Hippocampal formation (tissue), 2 donors: ENCODE data around the gene SWT1.
"Not testable (repeated sequence)": the region's sequence is repeated elsewhere in the genome, so short reads cannot be mapped to it uniquely, and the experiment has no call there.

Experiments
- DNase-seq, 2 donors: peaks; one replicate each; lab custom pipeline; 2025; lab: John Stamatoyannopoulos, UW

The SWT1 gene

DNA sequence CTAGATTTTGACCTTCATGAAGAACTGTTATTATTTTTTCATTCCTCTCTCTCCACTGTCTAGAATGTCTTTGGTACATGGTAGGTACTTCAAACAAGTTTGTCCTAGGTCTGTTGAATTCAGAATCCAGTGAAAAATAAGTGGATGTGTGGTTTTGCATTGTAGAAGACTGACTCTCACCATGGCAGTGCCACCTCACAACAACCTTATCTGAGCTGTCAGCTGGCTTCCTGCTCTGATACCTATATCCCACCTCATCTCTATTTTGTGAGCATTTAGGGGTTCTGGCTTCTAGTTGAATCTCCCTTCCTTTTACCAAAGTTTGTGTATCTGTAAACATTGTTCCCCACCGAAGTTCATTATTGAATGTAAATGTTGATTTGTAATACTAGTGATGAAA lies 9.1 kb downstream of the SWT1 start:
- DNase-seq: no peak

DNA sequence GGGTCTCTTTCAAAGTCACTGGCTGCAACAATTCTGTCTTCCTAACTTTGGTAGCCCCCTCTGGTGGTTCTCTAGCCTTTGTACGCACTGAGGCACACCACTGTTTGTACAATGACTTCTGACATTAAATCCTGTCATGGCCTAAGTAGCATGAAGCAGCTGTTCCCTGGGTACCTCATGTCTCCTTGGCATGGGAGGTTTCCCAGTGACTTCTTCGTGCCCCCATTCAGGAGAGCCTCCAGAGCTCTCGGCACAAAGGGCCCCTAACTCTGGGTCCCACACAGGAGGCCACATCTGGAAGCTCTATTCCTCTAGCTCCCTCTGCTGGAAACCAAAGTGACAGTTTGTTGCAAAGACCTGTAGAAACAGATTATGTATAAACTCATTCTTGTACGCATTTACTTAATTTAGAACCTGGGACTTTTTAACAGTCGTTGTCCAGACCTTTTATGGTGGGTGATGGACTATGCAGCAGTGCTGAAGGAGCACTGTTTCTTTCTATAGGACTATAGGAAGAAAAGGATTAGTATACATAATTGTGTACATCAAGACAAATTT lies 13.4 kb downstream of the SWT1 start:
- DNase-seq: peak; percentile 12 to 49

GRCh38 chr1:185193756-185194155 lies 36.8 kb downstream of the SWT1 start:
- no peak for DNase-seq

- DNase-seq: not testable (repeated sequence)
Measured at GRCh38 chr1:185198712-185199111, 41.7 kb downstream of the SWT1 start.

DNA sequence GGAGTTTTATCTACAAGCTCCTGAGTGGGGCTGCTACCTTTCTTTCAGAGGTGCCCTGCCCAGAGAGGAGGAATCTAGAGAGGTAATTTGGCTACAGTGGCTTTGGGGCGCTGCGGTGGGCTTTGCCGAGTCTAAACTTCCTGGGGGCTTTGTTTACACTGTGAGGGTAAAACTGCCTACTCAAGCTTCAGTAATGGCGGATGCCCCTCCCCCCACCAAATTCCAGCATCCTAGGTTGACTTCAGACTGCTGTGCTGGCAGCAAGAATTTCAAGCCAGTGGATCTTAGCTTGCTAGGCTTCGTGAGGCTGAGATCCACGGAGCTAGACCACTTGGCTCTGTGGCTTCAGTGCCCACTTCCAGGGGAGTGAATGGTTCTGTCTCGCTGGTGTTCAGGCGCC lies 43.9 kb downstream of the SWT1 start:
- DNase-seq: no peak

- no peak for DNase-seq
Measured at GRCh38 chr1:185207170-185207569, 50.2 kb downstream of the SWT1 start.

DNA sequence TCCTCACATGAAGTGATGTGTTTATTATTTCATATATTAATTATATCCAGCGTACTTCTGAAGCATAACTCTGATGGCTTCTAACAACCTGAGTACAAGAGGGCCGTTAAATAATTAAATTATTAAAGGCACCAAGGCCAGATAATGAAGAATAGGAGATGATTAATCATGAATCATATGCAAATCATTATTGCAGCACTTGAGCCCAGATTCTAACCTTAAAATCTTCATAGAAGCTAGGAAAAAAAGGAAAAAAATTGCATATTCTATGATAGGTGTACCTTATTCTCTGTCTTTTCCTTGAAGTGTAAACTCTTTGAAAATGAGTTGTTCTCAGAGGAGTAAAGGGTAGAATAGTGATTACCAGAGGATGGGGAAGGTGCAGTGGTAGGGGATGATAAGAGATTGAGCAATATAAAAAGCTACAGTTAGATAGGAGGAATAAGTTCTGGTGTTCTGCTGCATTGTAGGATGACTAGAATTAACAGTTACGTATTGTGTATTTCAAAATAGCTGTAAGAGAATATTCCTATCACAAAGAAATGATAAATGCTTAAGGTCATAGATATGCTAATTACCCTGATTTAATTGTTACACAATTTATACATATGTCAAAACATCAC lies 51.1 kb downstream of the SWT1 start:
- DNase-seq: no peak

- no peak for DNase-seq
Measured at GRCh38 chr1:185208626-185209180, 51.7 kb downstream of the SWT1 start.

DNA sequence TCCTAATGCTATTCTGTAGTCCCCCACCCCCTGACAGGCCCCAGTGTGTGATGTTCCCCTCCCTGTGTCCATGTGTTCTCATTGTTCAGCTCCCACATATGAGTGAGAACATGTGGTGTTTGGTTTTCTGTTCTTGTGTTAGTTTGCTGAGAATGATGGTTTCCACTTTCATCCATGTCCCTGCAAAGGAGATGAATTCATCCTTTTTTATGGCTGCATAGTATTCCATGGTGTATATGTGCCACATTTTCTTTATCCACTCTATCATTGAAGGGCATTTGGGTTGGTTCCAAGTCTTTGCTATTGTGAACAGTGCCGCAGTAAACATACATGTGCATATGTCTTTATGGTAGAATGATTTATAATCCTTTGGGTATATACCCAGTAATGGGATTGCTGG lies 52.4 kb downstream of the SWT1 start:
- not testable (repeated sequence) for DNase-seq

DNA sequence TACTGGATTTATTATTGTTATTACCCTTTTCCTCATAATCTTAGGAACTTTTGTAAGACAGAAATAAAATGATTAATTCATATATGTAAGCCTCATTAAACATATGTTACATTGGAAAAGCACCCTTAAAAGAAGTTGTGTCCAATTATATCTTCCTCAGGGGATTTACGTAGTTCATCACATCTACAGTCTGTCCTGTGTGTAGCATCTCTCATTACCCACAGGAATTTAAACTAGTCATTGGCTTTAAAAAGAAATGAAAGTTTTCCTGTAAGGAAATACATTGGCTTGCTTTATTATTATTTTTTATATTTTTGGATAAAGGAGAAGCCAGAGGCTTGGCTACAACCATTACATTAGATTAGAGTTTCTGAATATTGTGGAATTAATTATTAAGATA lies 56.1 kb downstream of the SWT1 start:
- DNase-seq: no peak

DNA sequence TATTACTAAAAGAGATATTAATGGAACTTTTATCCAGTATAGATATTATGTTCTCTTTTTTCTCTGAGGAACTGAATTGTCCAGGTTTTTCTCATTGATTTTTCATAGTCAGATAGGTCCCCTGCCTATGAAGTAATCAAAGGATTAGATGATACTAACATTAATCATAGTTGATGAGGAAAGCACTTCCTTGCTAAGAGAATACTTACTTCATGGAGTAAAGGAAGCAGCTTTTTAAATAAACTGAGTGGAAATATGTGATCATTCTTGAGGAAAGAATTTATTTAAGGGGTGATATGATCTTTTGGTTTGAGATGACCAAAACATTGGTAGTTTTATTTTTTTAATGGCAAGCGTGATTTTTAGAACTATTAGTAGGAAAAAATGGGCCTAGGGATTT lies 58.9 kb downstream of the SWT1 start:
- no peak for DNase-seq

- no peak for DNase-seq
Measured at GRCh38 chr1:185224132-185224531, 67.2 kb downstream of the SWT1 start.

DNA sequence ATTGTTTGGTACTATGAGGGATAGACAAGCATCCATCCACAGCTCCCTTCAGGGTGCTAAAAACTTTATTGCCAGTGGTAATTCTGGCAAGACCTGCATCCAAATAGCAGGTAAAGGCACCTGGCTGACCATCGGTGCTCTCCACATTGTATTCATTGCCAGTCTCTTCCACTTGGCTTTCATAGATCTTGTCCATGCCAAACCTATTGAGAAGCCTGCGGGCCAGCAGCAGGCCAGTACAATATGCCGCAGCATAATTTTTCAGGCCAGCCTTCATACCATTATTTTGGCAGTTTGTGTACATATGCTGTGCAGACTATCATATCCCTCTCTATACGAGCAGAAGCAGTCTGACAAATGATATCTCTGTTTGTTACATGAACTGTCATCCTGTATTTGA lies 70.2 kb downstream of the SWT1 start:
- DNase-seq: no peak

DNA sequence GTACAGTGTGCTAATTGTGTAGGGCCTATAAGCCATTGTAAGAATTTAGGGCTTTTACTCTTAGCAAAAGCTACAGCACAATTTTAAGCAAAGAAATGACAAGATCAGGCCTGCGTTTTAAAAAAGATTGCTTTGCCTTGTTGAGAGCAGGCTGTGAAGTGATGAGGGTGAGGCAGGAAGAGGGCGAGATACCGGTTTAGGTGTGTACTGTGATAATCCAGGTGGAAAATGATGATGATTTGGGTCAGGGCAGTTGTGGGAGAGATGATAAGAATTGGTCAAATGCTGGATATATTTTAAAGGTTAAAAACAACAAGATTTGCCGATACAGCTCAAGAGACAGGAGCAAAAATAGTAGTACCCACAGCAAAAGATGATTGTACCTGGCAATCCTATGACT lies 72.0 kb downstream of the SWT1 start:
- DNase-seq: no peak

- no peak for DNase-seq
Measured at GRCh38 chr1:185229981-185230380, 73.0 kb downstream of the SWT1 start.

DNA sequence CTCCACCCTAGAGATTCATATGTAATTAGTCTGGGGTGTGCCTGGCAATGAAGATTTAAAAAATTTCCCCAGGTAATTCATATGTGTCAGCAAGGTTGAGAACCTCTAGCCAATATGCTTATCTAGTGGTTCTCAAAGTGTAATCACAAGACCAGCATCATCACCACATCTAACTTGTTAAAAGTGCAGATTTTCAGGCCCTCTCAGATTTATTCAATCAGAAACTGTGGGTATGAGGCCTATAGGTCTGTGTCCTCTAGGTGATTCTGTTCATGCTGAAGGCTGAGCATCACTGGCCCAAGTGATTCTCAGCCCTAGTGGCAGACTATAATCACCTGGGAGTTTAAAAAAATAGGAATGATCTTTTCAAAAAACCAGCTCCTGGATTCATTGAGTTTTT lies 75.9 kb downstream of the SWT1 start:
- no peak for DNase-seq

DNA sequence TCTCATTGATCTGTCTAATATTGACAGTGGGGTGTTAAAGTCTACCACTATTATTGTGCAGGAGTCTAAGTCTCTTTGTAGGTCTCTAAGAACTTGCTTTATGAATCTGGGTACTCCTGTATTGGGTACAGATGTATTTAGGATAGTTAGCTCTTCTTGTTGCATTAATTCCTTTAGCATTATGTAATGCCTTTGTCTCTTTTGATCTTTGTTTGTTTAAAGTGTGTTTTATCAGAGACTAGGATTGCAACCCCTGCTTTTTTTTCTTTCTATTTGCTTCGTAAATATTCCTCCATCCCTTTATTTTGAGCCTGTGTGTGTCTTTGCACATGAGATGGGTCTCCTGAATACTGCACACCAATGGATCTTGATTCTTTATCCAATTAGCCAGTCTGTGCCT lies 77.2 kb downstream of the SWT1 start:
- not testable (repeated sequence) for DNase-seq

DNA sequence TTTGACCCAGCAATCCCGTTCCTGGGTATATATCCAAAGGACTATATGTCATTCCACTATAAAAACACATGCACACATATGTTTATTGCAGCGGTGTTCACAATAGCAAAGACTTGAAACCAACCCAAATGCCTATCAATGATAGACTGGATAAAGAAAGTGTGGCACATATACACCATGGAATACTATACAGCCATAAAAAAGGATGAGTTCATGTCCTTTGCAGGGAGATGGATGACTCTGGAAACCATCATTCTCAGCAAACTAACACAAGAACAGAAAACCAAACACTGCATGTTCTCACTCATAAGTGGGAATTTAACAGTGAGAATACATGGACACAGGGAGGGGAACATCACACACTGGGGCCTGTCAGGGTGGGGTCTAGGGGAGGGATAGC lies 80.2 kb downstream of the SWT1 start:
- DNase-seq: not testable (repeated sequence)

DNA sequence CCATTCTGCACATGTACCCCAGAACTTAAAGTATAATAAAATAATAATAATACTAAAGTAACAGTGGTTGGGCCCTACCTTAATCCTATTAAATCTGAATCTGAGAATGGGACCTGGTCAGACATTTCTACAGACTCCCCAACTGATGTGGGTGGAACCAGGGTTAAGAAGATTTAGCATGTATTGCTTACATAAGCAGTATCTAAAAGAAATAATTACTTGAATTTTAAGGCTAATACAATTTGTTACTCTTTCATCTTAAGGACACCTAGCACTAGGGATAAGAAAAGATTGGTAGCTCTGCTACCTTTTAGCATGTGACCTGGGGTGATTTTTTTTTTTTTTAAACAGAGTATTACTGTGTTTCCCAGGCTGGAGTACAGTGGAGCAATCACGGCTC lies 80.7 kb downstream of the SWT1 start:
- DNase-seq: no peak

GRCh38 chr1:185238447-185238846 lies 81.5 kb downstream of the SWT1 start:
- no peak for DNase-seq

DNA sequence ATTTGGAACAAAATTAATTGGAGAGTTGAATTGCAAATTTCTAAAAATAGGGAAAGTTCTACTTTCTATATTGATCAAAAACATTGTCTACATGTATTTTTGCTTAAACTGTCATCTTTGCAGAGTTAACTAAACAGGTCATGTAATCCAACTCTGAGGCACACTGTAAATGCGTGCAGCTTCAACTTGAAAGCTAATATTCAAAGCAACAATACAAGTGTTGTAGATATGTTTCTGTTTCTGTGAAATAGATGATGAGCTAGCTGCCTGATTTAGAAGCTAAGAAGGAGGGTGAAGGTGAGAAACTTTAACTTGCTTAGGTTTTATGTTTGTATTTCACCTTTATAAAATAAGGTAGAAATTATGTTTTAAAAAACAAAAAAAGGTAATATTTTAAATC lies 82.9 kb downstream of the SWT1 start:
- no peak for DNase-seq

DNA sequence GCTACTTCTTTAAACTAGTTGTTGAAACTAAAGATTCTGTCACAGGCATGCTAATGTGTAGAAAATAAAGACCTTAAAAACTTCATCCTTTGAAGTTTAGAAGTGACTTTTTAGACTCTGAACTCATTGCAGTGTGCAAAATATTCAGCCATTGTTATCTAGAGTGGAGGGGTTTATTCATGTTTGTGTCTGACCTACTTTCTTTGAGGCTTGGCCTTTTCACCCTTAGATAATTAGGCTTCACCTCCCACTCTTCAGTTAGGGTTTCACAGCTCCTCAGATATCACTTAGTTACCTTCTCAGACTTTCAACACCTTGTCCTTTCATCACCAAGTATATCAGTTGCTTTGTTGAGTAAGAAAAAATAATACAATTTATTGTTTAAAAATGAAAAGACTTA lies 84.2 kb downstream of the SWT1 start:
- DNase-seq: no peak

DNA sequence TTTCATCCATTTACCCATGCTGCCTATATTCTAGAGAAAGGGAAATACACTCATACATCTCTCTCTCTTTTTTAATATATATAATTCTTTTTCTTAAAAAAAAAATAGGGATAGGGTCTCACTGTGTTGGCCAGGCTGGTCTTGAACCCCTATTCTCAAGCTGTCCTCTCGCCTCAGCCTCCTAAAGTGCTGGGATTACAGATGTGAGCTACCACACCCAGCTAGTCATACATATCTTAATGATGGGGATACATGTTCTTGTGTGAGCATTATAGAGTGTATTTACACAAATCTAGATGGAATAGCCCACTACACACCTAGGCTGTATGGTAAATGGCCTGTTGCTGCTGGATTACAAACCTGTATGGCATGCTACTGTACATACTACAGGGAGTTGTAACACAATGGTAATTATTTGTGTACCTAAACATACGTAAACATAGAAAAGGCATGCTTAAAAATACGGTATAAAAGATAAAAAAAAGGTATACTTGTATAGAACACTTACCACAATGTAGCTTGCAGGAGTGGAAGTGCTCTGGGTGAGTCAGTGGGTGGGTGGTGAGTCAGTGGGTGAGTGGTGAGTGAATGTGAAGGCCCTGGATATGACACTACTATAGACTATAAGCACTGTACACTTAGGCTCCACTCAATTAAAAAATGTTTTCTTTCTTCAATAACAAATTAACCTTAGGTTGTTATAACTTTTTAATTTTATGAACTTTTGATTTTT lies 87.2 kb downstream of the SWT1 start:
- no peak for DNase-seq
